ENCODE data around the gene THAP2.
A peak's percentile ranks its signal among the peaks of the same experiment; 100 is the strongest.
"Not testable (repeated sequence)": the region's sequence is repeated elsewhere in the genome, so short reads cannot be mapped to it uniquely, and the experiment has no call there.

THAP2 gene

DNA sequence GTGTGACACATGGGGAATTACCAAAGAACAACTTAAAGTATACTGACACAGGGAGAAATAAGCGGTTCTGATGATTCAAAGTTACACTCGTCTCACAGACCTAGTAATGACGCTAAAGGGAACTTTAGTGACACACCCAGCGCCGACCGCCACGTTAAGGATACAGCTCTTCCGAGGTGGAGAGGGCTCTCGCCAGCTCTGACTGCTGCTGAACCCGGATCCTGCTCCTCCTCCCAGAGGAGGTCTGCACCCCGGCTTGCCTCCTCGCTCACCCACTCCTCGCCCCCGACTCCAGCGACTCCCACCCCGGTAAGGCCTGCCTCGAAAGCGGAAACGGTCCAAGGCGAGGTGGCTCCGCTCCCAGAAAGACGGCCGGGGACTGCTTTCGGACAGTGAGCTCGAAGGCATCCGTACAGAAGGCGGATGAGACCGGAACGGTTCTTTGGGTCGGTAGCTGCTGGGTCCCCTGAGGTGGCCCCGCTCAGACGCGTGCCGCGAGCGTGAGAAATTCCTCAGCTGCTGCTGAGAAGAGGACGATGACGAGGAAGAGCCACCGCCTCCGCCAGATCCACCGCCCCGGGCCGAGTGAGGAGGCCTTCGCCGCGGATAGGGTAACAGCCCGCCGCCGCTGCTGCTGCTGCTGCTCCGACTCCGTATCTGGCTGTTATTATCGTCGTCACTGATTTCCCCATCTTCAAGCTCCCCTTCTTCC is 1.1 kb upstream of the THAP2 start:
- DNase-seq (ENCODE audit: low read depth): peak; percentile 42

DNA sequence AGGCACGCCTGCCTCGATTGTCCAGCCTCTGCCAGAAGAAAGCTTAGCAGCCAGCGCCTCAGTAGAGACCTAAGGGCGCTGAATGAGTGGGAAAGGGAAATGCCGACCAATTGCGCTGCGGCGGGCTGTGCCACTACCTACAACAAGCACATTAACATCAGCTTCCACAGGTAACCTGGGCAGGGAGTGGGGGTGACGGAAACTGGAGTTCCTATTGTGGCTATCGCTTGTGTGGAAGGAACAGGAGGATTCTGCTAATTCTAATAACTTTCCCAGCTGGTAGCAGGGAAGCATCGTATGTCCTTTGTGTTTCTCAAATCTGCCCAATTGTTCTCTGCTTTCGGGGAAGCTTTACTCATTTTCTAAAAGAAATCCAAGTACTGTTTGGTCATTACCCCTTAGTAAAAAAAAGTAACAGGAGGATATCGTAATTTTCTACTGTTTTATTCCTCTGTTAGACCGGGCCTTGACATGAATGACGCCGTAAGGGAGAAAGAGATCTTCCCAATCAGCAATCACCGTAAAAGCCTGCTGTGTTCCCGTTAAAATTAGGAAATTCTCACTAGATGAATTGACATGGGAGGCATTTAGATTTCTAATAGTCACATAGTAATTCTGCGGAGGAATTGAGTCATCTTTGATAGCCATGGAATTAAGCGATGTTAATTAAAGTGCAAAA is 449 bp downstream of the THAP2 start:
- no peak for DNase-seq (ENCODE audit: low read depth)

DNA sequence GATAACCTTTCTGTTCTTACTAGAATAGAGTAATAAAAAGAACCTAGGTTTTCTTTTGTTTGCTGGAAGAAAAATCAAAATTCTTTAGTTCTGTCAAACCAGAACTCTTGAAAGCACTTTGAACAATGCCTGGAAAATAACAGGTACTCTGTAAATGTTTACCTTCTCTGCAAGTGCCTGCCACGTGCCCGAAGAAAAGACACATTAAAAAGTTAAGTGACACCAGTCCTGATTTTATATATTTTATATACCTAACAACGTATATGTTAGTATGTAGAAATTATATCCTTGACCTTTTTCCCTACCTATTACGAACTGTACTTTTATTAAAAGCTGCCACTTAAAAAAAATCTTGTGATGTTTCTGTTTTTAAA is 976 bp downstream of the THAP2 start:
- no peak for DNase-seq (ENCODE audit: low read depth)

DNA sequence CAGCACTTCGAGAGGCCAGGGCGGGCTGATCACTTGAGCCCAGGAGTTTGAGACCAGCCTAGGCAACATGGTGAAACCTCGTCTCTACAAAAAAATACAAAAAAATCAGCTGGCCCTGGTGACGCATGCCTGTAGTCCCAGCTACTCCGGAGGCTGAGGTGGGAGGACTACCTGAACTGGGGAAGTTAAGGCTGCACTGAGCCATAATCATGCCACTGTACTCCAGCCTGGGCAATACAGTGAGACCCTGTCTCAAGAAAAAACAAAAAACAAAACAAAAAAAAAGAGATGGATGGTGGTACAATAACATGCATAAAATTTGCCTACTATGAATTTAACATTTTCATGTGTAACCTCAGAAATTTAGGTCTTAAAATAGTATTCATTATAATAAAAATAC is 2.2 kb downstream of the THAP2 start:
- DNase-seq (ENCODE audit: low read depth): no peak

DNA sequence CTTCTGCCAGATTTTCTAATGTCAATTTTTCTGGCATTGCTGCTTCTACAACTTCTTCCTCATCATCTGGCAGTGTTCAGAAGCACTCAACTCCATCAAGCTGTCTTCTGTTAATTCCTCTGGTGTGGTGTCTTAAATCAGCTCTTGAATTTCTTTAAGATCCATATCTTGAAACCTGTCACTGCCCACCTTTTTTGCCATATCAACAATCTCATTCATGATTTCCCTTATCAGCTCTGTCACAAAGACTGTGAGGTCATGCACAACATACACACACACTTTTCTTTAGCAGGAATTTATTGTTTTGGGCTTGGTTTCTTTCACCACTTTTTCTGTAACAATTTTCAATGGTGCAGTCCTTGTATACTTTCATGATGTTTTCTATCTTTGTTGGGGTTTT is 7.2 kb downstream of the THAP2 start:
- DNase-seq (ENCODE audit: low read depth): no peak

DNA sequence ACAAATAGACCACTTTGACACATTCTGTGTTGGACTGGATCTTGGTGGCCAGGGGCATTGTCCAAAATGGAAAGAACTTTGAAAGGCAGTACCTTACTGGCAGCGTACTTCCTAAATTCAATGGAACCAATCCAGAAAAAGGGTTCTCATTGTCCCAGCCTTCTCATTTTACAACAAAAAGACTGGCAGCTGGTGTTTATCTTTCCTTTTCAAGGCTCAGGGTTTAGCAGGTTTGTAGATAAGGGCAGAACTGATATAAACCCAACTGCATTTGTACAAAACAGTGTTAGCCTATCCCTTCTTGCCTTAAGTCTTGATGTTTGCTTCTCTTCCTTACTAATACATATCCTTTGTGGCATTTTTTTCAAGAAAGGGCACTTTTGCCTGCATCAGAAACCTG is 7.7 kb downstream of the THAP2 start:
- DNase-seq (ENCODE audit: low read depth): no peak

DNA sequence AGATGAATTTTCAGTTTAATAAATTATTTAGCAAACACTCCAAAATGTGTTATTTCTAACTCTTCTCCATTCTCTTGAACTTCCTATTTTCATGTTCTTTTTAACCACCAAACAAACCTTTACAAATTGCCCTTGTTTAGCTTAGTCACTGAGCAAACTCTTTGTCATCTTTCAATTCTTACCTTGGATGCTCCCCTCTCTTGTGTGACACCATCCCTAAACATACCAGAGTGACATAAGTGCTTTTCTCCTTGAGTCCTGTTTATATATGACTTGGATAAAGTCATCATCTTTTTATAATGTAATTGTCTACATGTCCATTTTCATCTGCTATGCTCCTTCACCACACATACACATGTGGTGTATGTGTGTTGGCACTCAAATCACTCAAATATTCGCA is 18.4 kb downstream of the THAP2 start:
- no peak for DNase-seq (ENCODE audit: low read depth)

DNA sequence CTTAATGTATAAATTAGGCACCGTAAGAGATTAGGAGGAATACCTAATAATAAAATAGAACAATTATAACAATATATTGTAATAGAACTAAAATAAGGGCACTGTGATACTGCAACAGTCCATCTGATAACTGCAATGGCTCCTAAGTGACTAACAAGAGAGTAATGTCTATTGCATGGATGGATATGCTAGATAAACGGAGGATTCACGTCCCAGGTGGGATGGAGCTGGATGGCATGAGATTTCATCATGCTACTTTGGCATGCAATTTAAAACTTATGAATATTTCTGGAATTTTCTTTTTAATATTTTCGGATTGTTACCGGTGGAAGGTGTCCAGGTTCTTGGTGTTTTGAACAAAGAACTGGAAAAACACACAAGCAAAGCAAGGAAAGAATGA is 19.5 kb downstream of the THAP2 start:
- DNase-seq (ENCODE audit: low read depth): no peak

DNA sequence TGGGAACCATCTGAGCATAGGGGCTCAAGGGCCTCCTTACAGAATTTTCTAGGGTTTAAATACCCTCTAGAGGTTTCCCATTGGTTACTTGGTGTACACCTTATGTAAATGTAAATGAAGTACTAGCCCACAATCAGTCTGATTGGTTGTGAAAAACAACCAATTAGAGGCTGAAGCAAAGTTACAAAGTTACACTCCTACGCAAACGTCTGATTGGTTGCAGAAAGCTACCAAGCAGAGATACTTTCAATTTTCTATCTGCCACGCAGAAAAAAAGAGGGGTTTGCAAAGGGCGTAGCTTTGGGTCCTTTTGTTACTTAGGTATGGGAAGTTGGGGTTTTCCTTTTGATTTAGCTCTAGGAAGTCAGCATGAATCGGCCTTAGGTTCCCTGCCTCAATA is 20.0 kb downstream of the THAP2 start:
- no peak for DNase-seq (ENCODE audit: low read depth)

DNA sequence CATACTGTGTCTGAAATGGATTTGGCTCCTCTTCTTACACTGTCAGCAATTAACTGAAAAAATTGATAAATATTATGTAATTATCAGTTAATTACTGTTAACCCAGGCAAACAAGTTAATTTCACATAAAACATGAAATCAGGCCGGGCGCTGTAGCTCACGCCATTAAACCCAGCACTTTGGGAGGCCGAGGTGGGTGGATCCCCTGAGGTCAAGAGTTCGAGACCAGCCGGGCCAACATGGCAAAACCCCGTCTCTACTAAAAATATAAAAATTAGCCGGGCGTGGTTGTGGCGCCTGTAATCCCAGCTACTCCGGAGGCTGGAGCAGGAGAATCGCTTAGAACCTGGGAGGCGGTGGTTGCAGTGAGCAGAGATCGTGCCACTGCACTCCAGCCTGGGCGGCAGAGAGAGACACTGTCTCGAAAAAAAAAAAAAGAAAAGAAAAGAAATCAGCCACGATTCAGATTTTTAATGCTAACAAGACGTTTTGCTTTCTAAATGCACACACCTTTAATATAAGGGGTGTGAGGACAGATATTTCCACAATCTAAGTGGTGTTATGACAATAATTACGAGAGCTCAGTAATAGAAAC is 21.3 kb downstream of the THAP2 start:
- no peak for DNase-seq (ENCODE audit: low read depth)

DNA sequence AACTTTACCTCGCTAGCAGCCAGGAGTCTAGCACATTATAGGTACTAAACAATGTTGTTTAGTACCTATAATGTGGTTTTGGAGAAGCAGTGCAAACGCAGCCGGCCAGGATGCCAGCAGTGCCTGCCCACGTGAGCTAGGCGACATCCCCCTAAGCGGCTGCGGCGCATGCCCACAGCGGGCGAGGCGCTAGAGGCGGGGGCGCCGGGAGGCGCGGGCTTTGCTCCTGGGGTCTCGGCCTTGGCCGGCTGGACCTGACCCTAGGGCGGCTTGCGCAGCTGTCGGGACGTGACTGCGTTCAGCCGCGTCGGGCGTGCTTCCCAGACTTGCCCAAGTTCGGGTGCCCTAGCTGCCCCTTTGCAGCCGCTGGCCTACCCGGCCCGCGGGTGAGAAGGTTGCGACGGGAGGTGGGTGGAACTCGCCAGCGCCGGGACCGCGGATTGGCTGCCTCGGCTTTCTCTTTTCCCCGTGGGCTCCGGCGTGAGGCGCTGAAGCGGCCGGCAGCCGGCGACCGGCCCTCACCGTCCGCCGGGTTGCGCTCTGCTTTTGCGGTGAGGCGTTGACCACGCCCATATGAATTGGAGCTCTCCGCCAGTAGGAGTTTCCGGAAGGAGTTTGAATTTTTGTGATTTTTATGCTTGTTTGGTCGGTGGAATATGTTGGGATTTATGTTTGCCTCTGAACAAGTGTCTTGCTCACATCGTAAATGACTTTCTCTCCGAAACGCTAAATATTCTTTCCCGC is 22.0 kb downstream of the THAP2 start, which contains the start of gene TMEM19:
Gene TMEM19 (plus strand): TSS at position 169 of the 744 bp plus-strand sequence. CDS start 599 bp downstream, outside the sequence.
- DNase-seq (ENCODE audit: low read depth): peak; percentile 53

DNA sequence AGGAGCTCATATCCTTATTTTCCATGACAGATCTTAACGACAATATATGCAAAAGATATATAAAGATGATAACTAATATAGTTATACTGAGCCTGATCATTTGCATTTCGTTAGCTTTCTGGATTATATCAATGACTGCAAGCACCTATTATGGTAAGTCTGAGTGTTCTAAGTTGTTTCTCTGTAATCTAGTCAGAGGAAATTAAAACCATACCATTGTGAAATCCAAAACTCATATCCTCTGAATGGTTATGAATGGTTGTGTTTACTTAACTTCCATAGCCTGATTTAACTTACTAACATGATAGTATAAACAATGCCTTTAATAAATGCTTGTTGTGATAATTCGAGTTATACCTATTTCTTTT is 22.5 kb downstream of the THAP2 start:
- DNase-seq (ENCODE audit: low read depth): no peak

DNA sequence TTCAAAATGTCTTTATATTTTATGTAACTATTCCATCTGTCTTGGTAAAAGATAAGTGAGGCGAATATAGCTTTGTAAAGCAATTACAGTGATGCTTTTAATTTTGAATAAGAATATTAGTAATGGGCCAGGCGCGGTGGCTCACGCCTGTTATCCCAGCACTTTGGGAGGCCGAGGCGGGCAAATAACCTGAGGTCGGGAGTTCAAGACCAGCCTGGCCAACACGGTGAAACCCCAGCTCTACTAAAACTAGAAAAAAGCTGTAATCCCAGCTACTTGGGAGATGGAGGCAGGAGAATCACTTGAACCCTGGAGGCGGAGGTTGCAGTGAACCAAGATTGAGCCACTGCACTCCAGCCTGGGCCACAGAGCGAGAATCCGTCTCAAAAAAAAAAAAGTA is 23.1 kb downstream of the THAP2 start:
- DNase-seq (ENCODE audit: low read depth): not testable (repeated sequence)

DNA sequence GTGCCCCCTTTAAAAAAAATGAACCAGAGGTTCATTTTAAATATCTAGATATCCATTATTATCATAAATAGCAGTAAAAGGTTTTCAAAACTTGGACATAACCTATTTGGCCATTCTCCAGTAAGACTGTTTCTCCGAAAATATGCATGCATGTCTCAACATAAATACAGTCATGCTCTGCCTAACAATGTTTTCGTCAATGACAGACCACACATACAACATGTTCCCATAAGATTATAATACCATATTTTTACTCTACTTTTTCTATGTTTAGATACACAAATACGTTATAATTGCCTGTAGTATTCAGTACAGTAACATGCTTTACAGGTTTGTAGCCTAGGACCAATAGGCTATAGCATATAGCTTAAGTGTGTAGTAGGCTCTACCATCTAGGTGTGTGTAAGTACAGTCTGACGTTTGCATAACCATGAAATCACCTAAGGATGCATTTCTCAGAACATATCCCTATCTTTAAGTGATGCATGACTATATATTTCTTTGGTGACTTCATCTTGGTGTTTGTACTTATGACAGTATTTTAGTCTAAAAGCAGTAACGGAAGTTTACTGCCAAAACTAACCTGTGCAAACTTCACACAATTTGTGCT is 25.0 kb downstream of the THAP2 start:
- DNase-seq (ENCODE audit: low read depth): no peak

DNA sequence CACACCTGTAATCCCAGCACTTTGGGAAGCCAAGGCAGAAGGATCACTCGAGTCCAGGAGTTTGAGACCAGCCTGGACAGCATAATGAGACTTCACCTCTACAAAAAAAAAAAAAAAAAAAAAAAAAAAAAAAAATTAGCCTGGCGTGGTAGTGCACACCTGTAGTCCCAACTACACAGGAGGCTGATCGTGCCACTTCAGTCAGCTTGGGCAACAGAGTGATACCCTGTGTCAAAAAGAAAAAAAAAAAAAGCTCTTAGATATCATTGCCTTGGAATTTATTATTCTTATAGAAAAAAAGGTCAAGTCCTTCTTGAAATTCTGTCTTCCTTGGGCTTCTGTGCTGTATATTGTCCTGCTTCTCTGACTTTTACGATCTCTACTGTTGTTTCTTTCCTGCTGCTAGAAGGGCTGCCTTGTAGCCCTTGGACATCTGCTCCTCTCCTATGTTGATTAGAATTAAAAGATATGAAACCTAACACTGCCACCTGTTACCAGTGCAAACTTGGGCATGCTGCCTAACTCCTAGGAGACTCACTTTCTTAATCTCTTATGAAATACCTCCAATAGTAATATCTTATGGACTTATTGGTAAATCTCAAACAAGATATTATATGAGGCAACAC is 27.5 kb downstream of the THAP2 start:
- DNase-seq (ENCODE audit: low read depth): no peak

DNA sequence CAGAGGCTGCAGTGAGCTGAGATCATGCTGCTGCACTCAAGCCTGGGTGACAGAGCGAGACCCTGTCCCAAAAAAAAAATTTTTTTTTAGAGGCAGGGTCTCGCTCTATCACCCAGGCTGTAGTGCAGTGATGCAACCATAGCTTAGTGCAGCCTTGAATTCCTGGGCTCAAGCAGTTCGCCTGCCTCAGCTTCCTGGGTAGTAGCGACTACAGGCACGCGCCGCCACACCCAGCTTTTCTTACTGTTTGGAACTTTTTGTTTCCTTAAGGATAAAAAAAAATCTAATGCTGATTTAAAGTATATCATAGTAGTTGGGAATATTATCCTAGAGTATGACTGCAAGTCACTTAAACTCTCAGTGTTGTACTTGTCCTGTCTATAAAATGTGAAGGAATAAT is 29.0 kb downstream of the THAP2 start:
- DNase-seq (ENCODE audit: low read depth): no peak

DNA sequence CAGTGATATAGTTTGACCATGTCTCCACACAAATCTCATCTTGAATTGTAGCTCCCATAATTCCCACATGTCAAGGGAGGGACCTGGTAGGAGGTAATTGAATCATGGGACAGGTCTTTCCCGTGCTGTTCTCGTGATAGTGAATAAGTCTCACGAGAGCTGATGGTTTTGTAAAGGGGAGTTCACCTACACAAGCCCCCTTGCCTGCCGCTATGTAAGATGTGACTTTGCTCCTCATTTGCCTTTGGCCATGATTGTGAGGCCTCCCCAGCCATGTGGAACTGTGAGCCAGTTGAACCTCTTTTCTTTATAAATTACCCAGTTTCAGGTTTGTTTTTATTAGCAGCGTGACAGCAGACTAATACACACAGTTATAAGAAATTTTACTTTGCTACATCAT is 29.6 kb downstream of the THAP2 start:
- DNase-seq (ENCODE audit: low read depth): not testable (repeated sequence)

DNA sequence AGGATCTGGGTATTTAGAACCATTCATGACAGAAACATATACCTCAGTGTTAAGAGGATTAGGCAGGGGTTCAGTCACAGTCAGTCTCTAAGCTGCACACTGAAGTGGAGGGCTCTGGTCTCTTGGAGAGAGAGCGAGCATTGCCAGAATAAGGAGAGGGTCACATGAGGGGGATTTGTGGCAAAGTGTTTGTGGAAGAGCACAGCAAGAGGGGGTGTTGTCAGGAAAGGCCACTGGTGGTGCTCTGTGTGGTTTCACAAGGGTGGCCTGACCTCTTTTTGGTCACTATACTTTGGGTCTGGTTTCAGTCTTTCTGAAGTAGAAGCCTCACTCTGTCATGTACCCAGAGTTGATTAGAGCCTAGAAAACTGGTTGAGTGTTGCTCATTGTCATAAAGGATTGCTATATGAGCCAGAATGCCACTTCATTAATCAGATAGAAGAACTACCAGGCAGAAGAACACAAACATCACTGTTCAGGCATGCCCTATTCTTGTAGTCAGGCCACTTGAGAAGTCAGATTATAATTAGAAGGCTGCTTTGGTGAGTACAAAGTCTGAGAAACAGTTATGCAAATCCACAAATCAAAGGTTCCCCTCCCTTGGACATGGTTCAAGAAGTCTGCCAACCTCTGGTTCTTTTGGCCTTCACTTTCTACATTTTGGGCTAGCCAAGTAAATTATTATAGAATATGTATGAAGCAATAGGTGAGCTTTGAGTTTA is 30.2 kb downstream of the THAP2 start:
- no peak for DNase-seq (ENCODE audit: low read depth)

DNA sequence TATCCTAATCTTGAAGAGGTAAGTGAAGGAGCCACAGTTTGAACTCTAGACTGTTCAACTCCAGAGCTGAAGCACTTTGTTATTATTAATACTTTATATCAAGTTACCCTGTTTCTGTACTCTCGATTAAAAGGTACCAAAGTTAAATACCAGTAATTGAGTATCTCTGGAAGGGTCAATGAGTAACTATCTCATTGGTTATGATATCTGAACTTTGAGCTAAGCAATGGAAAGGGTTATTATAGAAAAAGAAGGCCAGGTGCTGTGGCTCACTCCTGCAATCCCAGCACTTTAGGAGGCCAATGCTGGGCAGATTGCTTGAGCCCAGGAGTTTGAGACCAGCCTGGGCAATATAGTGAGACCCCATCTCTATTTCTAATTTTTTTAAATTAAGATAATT is 31.7 kb downstream of the THAP2 start:
- no peak for DNase-seq (ENCODE audit: low read depth)

DNA sequence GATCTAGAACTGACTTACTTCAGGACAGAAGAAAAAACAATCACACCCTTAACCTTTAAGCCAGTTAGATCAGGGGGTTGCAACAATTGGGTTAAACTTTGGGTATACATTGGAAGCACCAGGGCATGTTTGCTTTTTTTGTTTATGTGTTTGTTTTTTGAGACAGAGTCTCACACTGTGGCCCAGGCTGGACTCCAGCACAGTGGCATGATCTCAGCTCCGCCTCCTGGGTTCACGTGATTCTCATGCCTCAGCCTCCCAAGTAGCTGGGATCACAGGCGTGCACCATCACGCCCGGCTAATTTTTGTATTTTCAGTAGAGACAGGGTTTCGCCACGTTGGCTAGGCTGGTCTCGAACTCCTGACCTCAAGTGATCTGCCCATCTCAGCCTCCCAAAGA is 38.1 kb downstream of the THAP2 start:
- DNase-seq (ENCODE audit: low read depth): not testable (repeated sequence)

DNA sequence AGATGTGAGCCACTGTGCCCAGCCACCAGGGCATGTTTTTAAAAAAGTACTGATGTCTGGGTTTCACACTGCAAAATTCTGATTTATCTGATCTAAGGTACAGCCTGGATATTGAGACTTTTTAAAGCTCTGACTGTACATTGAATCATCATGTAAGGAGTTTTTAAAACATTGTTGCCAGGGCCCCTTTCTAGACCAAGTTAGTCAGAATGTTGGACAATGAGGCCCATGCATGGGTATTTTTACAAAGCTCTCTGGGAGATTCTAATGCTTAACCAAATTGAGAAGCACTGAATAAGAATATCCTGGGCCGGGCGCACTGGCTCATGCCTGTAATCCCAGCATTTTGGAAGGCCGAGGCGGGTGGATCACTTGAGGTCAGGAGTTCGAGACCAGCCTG is 38.5 kb downstream of the THAP2 start:
- DNase-seq (ENCODE audit: low read depth): no peak

Data from stimulated activated CD8-positive, alpha-beta memory T cell treated with anti-CD3 and anti-CD28 coated beads, Interleukin-15, amount 100 ng/mL, for 1 hour (primary cell).